ENCODE data around the gene CCDC146.
"Not testable (repeated sequence)": the region's sequence is repeated elsewhere in the genome, so short reads cannot be mapped to it uniquely, and the experiment has no call there.

Gene CCDC146

GRCh38 chr7:77121860-77122681, at the start of gene CCDC146:
Gene CCDC146, plus strand, starts transcription at chr7:77122615. Its CDS starts 45,054 bp downstream, at chr7:77167669.
- peak; percentile 87 for DNase-seq (ENCODE audit: low read depth)

GRCh38 chr7:77074786-77075396, 47.5 kb upstream of the CCDC146 start:
- not testable (repeated sequence) for DNase-seq (ENCODE audit: low read depth)

GRCh38 chr7:77077060-77077459, 45.4 kb upstream of the CCDC146 start:
- DNase-seq (ENCODE audit: low read depth): not testable (repeated sequence)

- DNase-seq (ENCODE audit: low read depth): not testable (repeated sequence)
These were observed 43.3 kb upstream of the CCDC146 start for GRCh38 chr7:77079112-77079511.

GRCh38 chr7:77079624-77080023, 42.8 kb upstream of the CCDC146 start:
- DNase-seq (ENCODE audit: low read depth): not testable (repeated sequence)

GRCh38 chr7:77080236-77080635, 42.2 kb upstream of the CCDC146 start:
- DNase-seq (ENCODE audit: low read depth): not testable (repeated sequence)

- DNase-seq (ENCODE audit: low read depth): not testable (repeated sequence)
These were observed 40.2 kb upstream of the CCDC146 start for GRCh38 chr7:77082192-77082591.

GRCh38 chr7:77092301-77092700, 30.1 kb upstream of the CCDC146 start:
- DNase-seq (ENCODE audit: low read depth): not testable (repeated sequence)

GRCh38 chr7:77100501-77100900, 21.9 kb upstream of the CCDC146 start:
- not testable (repeated sequence) for DNase-seq (ENCODE audit: low read depth)

- not testable (repeated sequence) for DNase-seq (ENCODE audit: low read depth)
These were observed 21.2 kb upstream of the CCDC146 start for GRCh38 chr7:77101187-77101586.

- DNase-seq (ENCODE audit: low read depth): not testable (repeated sequence)
These were observed 19.7 kb upstream of the CCDC146 start for GRCh38 chr7:77102671-77103070.

- DNase-seq (ENCODE audit: low read depth): not testable (repeated sequence)
These were observed 16.5 kb upstream of the CCDC146 start for GRCh38 chr7:77105904-77106303.

GRCh38 chr7:77107659-77108058, 14.8 kb upstream of the CCDC146 start:
- DNase-seq (ENCODE audit: low read depth): not testable (repeated sequence)

GRCh38 chr7:77108362-77108761, 14.1 kb upstream of the CCDC146 start:
- not testable (repeated sequence) for DNase-seq (ENCODE audit: low read depth)

GRCh38 chr7:77112719-77113306, 9.6 kb upstream of the CCDC146 start:
- not testable (repeated sequence) for DNase-seq (ENCODE audit: low read depth)

- DNase-seq (ENCODE audit: low read depth): not testable (repeated sequence)
These were observed 3.1 kb downstream of the CCDC146 start for GRCh38 chr7:77125486-77125885.

GRCh38 chr7:77127009-77127408, 4.6 kb downstream of the CCDC146 start:
- DNase-seq (ENCODE audit: low read depth): not testable (repeated sequence)

- DNase-seq (ENCODE audit: low read depth): not testable (repeated sequence)
These were observed 6.4 kb downstream of the CCDC146 start for GRCh38 chr7:77128582-77129410.

- not testable (repeated sequence) for DNase-seq (ENCODE audit: low read depth)
These were observed 9.4 kb downstream of the CCDC146 start for GRCh38 chr7:77131781-77132180.

- DNase-seq (ENCODE audit: low read depth): not testable (repeated sequence)
These were observed 16.3 kb downstream of the CCDC146 start for GRCh38 chr7:77138668-77139067.

- DNase-seq (ENCODE audit: low read depth): not testable (repeated sequence)
These were observed 17.9 kb downstream of the CCDC146 start for GRCh38 chr7:77140291-77140690.

GRCh38 chr7:77152232-77152631, 29.8 kb downstream of the CCDC146 start:
- not testable (repeated sequence) for DNase-seq (ENCODE audit: low read depth)
